GM20431 (cell line): Measurements from ENCODE around the gene TMCO4.
"Not testable (repeated sequence)": the region's sequence is repeated elsewhere in the genome, so short reads cannot be mapped to it uniquely, and the experiment has no call there.

Experiments
- in situ Hi-C: fragments of 300-500 bp; cut with MseI, MboI; formaldehyde crosslinking; loops from one replicate; pipeline ENCODE4 v1.15.0; 2020; ENCODE audit warnings: low sequenced_read_pairs; ENCODE audit not compliant: unreplicated experiment

The TMCO4 gene

DNA sequence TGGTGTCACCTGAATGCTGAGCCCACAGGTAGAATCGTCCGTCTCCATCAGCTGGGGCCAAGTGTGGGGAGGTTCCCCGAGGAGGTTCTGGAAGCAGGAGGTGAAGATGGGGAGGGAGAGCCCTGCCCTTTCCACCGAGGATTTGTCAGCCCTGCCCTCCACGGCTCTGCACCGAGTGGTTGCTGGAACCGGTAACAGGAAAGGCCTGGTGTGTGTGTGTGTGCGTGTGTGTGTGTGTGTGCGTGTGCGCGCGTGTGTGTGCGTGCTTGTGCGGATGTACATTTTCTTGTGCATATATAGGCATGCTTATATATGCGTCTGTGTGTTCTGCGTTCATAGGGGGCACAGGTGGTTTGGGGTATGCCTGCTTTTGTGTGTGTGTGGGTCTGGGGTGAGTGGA is 152.1 kb downstream of the TMCO4 start:
- in situ Hi-C loops: no loop called here

- in situ Hi-C loops: no loop called here
Observed at GRCh38 chr1:19646377-19647319, 153.1 kb downstream of the TMCO4 start.

GRCh38 chr1:19645411-19646251 is 154.1 kb downstream of the TMCO4 start:
- in situ Hi-C loops: no loop called here

GRCh38 chr1:19644681-19645410 is 154.9 kb downstream of the TMCO4 start:
- in situ Hi-C loops: no loop called here

GRCh38 chr1:19644395-19644680 is 155.4 kb downstream of the TMCO4 start:
- in situ Hi-C loops: no loop called here

- in situ Hi-C loops: no loop called here
Observed at GRCh38 chr1:19643602-19644394, 155.9 kb downstream of the TMCO4 start, which contains the start of gene NBL1. NBL1 (plus strand) TSS chr1:19644311; CDS start chr1:19655031, 10,720 bp downstream.

- in situ Hi-C loops: no loop called here
Observed at GRCh38 chr1:19643121-19643520, 156.6 kb downstream of the TMCO4 start.

GRCh38 chr1:19640363-19641316 is 159.1 kb downstream of the TMCO4 start:
- in situ Hi-C loops: no loop called here

DNA sequence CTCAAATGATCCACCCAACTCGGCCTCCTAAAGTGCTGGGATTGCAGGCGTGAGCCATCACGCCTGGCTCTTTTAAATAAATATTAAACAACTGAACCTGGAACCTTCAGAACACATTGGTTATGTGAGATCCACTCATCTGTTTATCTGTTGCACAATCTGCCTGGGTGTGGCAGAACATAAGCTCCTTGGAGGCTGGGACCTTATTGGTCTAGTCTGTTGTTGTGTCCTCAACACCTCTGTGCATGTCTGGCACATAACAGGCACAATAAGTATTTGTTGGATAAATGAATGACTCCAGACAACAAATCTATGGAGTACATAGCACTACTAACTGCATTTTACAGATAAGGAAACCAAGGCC is 159.7 kb downstream of the TMCO4 start:
- in situ Hi-C loops: no loop called here

DNA sequence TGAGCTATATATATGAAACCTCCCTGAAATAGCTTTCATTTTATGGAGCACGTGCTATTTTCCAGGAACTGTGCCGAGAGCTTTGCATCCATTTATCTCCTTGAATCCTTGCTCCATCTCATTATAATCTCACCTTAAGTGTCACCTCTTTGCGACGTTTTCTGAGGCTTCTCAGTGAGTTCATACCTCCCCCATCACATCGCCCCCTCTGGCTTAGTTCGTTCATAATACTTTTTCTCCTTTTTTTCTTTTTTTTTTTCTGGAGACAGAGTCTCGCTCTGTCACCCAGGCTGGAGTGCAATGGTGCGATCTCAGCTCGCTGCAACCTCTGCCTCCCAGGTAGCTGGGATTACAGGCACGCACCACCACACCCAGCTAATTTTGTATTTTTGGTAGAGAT is 160.5 kb downstream of the TMCO4 start:
- in situ Hi-C loops: not testable (repeated sequence)

DNA sequence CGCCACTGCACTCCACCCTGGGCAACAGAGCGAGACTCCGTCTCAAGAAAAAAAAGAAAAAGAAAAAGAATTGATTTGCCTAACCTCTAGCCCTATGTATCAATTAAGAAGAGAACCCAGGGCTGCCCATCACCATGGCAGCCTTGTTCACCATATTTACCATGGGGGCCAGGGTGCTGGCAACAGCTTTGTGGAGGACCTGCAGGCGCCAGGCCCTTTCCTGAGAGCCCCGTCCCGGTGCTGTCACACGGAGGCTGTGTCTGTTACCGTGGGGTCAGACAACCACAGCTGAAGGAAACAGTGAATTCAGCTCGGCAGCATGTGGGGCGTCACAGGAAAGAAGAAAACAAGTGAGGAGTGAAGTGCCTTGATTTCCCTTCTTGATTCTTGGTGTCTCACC is 162.1 kb downstream of the TMCO4 start:
- in situ Hi-C loops: no loop called here

GRCh38 chr1:19636749-19637148 is 163.0 kb downstream of the TMCO4 start:
- in situ Hi-C loops: not testable (repeated sequence)

DNA sequence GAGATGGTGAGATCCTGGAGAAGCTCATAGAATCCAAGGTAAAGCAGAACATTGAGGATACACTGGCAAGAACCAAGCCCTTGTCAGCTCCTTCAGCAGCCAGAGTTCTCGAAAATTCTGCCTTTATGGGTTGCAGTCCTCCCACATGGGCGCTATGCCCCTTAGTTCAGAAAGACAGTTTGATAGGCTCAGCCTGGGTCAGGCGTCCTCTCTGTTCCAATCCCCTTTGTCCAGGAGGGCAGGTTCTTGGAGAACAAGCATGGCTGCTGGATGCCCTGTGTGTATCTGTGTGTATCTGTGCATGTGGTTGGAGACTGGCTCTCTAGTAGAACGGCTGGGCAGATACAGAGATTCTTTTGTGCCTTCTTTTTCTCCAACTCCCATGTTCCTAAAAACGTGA is 163.7 kb downstream of the TMCO4 start:
- in situ Hi-C loops: no loop called here

GRCh38 chr1:19635646-19636045 is 164.1 kb downstream of the TMCO4 start:
- in situ Hi-C loops: no loop called here

- in situ Hi-C loops: not testable (repeated sequence)
Observed at GRCh38 chr1:19635064-19635463, 164.7 kb downstream of the TMCO4 start.

GRCh38 chr1:19633106-19633505 is 166.6 kb downstream of the TMCO4 start:
- in situ Hi-C loops: no loop called here
